ENCODE results near the gene MGAT4B.

The MGAT4B gene

GRCh38 chr5:179820483-179821297 is 14.0 kb upstream of the MGAT4B start, which contains the start of gene SQSTM1:
TSS of gene SQSTM1 (plus strand) at chr5:179820905. CDS start at chr5:179820937, 32 bp downstream.
- ChIA-PET POLR2A (interaction anchor here (0.6 to 9.1 kb wide), 8 partner anchors 10 to 88 kb away, joined by 3 to 131 read pairs (median 5); partner anchors contain the start of genes LTC4S, MAML1 and MGAT4B), CTCF (interaction anchor here (1.2 to 4.5 kb wide), 5 partner anchors 10 to 57 kb away, joined by 5 to 32 read pairs (median 6); partner anchors contain the start of gene LTC4S)
- under 1% methylated on average over 64 of the region's 81 CpGs for WGBS (ENCODE audit: insufficient coverage)
- H3K36me3 ChIP-seq (ENCODE audit: control insufficient read depth in 4 of 4, insufficient read depth in 4 of 4, low read length in 3 of 4) = peaks cover 9 to 35% (median 32%) of the 10 kb centered on the region in 4 experiments
- peak; percentile 67 to 86 (median 85) for DNase-seq
- peak within 1 kb of the TSS; percentile 92 to 95 for H3K27ac ChIP-seq (ENCODE audit: insufficient read depth in 1 of 2, low read depth in 1 of 2, low read length in 2 of 2, poor library complexity in 1 of 2, severe bottlenecking in 2 of 2)
- H3K4me3 ChIP-seq (ENCODE audit: control insufficient read depth in 1 of 7, extremely low read depth in 1 of 7, insufficient read depth in 4 of 7, low read depth in 2 of 7, low read length in 6 of 7) = peak within 1 kb of the TSS; percentile 82 to 96 (median 89)
- H3K9me3 ChIP-seq (ENCODE audit: control extremely low read depth in 1 of 5, control insufficient read depth in 4 of 5, insufficient read depth in 2 of 5, low read depth in 1 of 5, low read length in 4 of 5) = peaks cover 0 to 2% (median 0%) of the 10 kb centered on the region in 5 experiments
- no peaks in the 10 kb centered on the region for H3K27me3 ChIP-seq (replicated peaks in 2 of 5; ENCODE audit: control insufficient read depth in 4 of 5, insufficient read depth in 5 of 5, low read length in 4 of 5)
- peaks cover 0 to 58% (median 49%) of the 10 kb centered on the region in 4 experiments for H3K4me1 ChIP-seq (ENCODE audit: control extremely low read depth in 1 of 4, control insufficient read depth in 4 of 4, insufficient read depth in 4 of 4, low read length in 3 of 4)

GRCh38 chr5:179820127-179820482 is 13.4 kb upstream of the MGAT4B start:
- Histone ChIP-seq H3K27me3 (replicated peaks in 2 of 5; ENCODE audit: control insufficient read depth in 4 of 5, insufficient read depth in 5 of 5, low read length in 4 of 5) (no peaks in the 10 kb centered on the region), H3K36me3 (ENCODE audit: control insufficient read depth in 4 of 4, insufficient read depth in 4 of 4, low read length in 3 of 4) (peaks cover 5 to 33% (median 26%) of the 10 kb centered on the region in 4 experiments), H3K27ac (ENCODE audit: insufficient read depth in 1 of 2, low read depth in 1 of 2, low read length in 2 of 2, poor library complexity in 1 of 2, severe bottlenecking in 2 of 2) (peak overlapping the region; percentile 92 to 95), H3K4me1 (ENCODE audit: control extremely low read depth in 1 of 4, control insufficient read depth in 4 of 4, insufficient read depth in 4 of 4, low read length in 3 of 4) (peaks cover 0 to 58% (median 49%) of the 10 kb centered on the region in 4 experiments), H3K9me3 (ENCODE audit: control extremely low read depth in 1 of 5, control insufficient read depth in 4 of 5, insufficient read depth in 2 of 5, low read depth in 1 of 5, low read length in 4 of 5) (peaks cover 0 to 2% (median 0%) of the 10 kb centered on the region in 5 experiments), H3K4me3 (ENCODE audit: control insufficient read depth in 1 of 7, extremely low read depth in 1 of 7, insufficient read depth in 4 of 7, low read depth in 2 of 7, low read length in 6 of 7) (peak overlapping the region in 6 of 7 experiments; percentile 23 to 96 (median 88))
- ChIA-PET POLR2A (interaction anchor here (0.6 to 9.1 kb wide), 5 partner anchors 9 to 74 kb away, joined by 3 to 131 read pairs (median 6); partner anchors contain the start of genes LTC4S and MGAT4B), CTCF (interaction anchor here (1.2 to 4.5 kb wide), 7 partner anchors 9 to 56 kb away, joined by 3 to 32 read pairs (median 6); partner anchors contain the start of gene LTC4S)
- 54% methylated on average over 12 of the region's 12 CpGs for WGBS (ENCODE audit: insufficient coverage)
- DNase-seq = no peak

GRCh38 chr5:179819296-179820126 is 12.8 kb upstream of the MGAT4B start:
- Histone ChIP-seq H3K4me3 (ENCODE audit: control insufficient read depth in 1 of 7, extremely low read depth in 1 of 7, insufficient read depth in 4 of 7, low read depth in 2 of 7, low read length in 6 of 7) (peak overlapping the region in 4 of 7 experiments; percentile 11 to 96 (median 92)), H3K27me3 (replicated peaks in 2 of 5; ENCODE audit: control insufficient read depth in 4 of 5, insufficient read depth in 5 of 5, low read length in 4 of 5) (no peaks in the 10 kb centered on the region), H3K36me3 (ENCODE audit: control insufficient read depth in 4 of 4, insufficient read depth in 4 of 4, low read length in 3 of 4) (peaks cover 0 to 29% (median 21%) of the 10 kb centered on the region in 4 experiments), H3K9me3 (ENCODE audit: control extremely low read depth in 1 of 5, control insufficient read depth in 4 of 5, insufficient read depth in 2 of 5, low read depth in 1 of 5, low read length in 4 of 5) (peaks cover 0 to 2% (median 0%) of the 10 kb centered on the region in 5 experiments), H3K27ac (ENCODE audit: insufficient read depth in 1 of 2, low read depth in 1 of 2, low read length in 2 of 2, poor library complexity in 1 of 2, severe bottlenecking in 2 of 2) (peak overlapping the region; percentile 92 to 95), H3K4me1 (ENCODE audit: control extremely low read depth in 1 of 4, control insufficient read depth in 4 of 4, insufficient read depth in 4 of 4, low read length in 3 of 4) (peaks cover 0 to 58% (median 49%) of the 10 kb centered on the region in 4 experiments)
- CTCF ChIA-PET = interaction anchor here (1.0 to 4.5 kb wide), 7 partner anchors 8 to 25 kb away, joined by 3 to 32 read pairs (median 5); partner anchors contain the start of gene LTC4S
- DNase-seq = peak in 2 of 3 donors; percentile 79 to 85
- WGBS (ENCODE audit: insufficient coverage) = 23% methylated on average over 15 of the region's 26 CpGs
- POLR2A ChIA-PET = interaction anchor here (0.6 to 9.1 kb wide), 5 partner anchors 8 to 74 kb away, joined by 3 to 131 read pairs (median 6); partner anchors contain the start of genes LTC4S and MGAT4B

DNA sequence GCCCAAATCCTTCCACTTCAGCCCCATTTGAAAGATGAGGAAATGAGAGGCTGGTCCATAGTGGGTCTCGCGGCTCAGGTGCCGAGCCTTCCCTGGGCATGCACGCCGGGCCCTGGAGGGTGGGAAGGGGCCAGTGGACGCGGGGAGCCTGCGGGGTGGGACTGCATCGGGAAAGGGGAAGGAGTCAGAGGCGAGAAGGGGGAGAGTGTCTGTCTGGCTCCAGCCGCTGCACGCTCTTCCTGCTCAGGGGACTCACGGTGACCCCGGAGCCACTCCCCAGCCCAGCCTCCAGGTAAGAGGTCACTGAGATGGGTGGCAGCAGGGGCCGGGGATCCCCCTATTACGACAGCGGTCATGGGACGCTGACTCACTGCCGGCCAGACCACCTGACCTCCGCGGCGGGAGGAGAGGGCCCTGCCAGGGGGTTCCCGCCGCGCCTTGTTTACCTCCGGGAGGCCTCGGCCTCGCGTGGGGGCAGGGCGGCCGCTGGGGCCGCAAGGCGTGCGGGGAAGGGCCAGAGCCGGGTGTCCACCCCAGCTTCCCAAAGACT is 12.2 kb upstream of the MGAT4B start:
- DNase-seq = peak; percentile 93 to 98 (median 98)
- H3K36me3 ChIP-seq (ENCODE audit: control insufficient read depth in 4 of 4, insufficient read depth in 4 of 4, low read length in 3 of 4) = peaks cover 0 to 29% (median 14%) of the 10 kb centered on the region in 4 experiments
- no peaks in the 10 kb centered on the region for H3K27me3 ChIP-seq (replicated peaks in 2 of 5; ENCODE audit: control insufficient read depth in 4 of 5, insufficient read depth in 5 of 5, low read length in 4 of 5)
- 0% methylated on average over 30 of the region's 35 CpGs for WGBS (ENCODE audit: insufficient coverage)
- peaks cover 0 to 2% (median 0%) of the 10 kb centered on the region in 5 experiments for H3K9me3 ChIP-seq (ENCODE audit: control extremely low read depth in 1 of 5, control insufficient read depth in 4 of 5, insufficient read depth in 2 of 5, low read depth in 1 of 5, low read length in 4 of 5)
- peak overlapping the region in 5 of 7 experiments; percentile 23 to 96 (median 45) for H3K4me3 ChIP-seq (ENCODE audit: control insufficient read depth in 1 of 7, extremely low read depth in 1 of 7, insufficient read depth in 4 of 7, low read depth in 2 of 7, low read length in 6 of 7)
- peak overlapping the region; percentile 92 to 95 for H3K27ac ChIP-seq (ENCODE audit: insufficient read depth in 1 of 2, low read depth in 1 of 2, low read length in 2 of 2, poor library complexity in 1 of 2, severe bottlenecking in 2 of 2)
- CTCF ChIA-PET = interaction anchor here (1.0 to 4.5 kb wide), 6 partner anchors 8 to 22 kb away, joined by 3 to 32 read pairs (median 4); no protein-coding TSS in a partner anchor
- peaks cover 0 to 58% (median 49%) of the 10 kb centered on the region in 4 experiments for H3K4me1 ChIP-seq (ENCODE audit: control extremely low read depth in 1 of 4, control insufficient read depth in 4 of 4, insufficient read depth in 4 of 4, low read length in 3 of 4)
- POLR2A ChIA-PET = interaction anchor here (0.7 to 9.1 kb wide), 3 partner anchors 9 to 25 kb away, joined by 3 to 131 read pairs (median 16); partner anchors contain the start of genes LTC4S and MGAT4B

DNA sequence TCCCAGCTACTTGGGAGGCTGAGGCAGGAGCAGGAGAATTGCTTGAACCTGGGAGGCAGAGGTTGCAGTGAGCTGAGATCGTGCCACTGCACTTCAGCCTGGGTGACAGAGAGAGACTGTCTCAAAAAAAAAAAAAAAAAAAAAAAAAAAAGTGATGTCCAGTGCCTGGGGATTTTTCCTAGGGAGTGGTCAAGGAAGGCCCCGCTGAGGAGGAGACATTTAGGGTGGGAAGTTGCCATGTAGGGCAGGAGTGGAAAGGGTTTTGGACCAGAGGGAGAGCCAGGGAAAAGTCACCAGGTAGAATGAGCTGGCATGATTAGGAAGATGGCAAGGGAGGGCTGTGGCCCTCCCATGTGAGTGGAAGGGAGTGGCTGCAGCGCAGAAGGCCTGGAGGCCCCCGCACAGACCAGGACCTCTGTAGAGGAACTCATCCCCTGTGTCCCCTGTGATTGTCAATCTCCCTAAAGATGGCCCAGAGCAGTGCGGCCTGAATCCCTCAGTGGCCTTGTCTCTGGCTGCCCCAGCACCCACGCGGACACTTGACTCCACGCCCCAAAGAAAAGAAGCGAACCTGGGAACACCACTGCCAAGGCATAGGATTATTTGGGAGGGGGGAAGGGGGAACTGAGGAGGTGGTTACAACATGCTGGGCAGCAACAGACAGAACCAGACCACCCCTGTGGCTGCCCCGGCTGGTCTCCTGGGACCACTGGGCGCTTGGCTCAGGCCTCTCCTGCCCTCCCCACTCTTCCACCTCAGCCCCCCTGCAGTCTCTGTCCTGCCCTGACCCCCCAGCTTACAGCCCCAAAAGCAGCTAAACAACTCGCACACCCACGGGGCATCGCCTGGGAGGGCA is 11.5 kb upstream of the MGAT4B start:
- no peaks in the 10 kb centered on the region for H3K27me3 ChIP-seq (replicated peaks in 2 of 5; ENCODE audit: control insufficient read depth in 4 of 5, insufficient read depth in 5 of 5, low read length in 4 of 5)
- ChIA-PET POLR2A (interaction anchor here (9.1 kb wide), 1 partner anchor 13 kb away, joined by 131 read pairs; the partner anchor contains the start of gene MGAT4B), CTCF (interaction anchor here (1.0 to 4.5 kb wide), 2 partner anchors 9 to 15 kb away, joined by 3 to 32 read pairs; no protein-coding TSS in a partner anchor)
- DNase-seq = peak in 1 of 3 donors; percentile 33
- H3K4me1 ChIP-seq (ENCODE audit: control extremely low read depth in 1 of 4, control insufficient read depth in 4 of 4, insufficient read depth in 4 of 4, low read length in 3 of 4) = peaks cover 0 to 56% (median 49%) of the 10 kb centered on the region in 4 experiments
- H3K27ac ChIP-seq (ENCODE audit: insufficient read depth in 1 of 2, low read depth in 1 of 2, low read length in 2 of 2, poor library complexity in 1 of 2, severe bottlenecking in 2 of 2) = peak overlapping the region; percentile 92 to 95
- H3K36me3 ChIP-seq (ENCODE audit: control insufficient read depth in 4 of 4, insufficient read depth in 4 of 4, low read length in 3 of 4) = peaks cover 0 to 29% (median 10%) of the 10 kb centered on the region in 4 experiments
- 96% methylated on average over 11 of the region's 14 CpGs for WGBS (ENCODE audit: insufficient coverage)
- H3K4me3 ChIP-seq (ENCODE audit: control insufficient read depth in 1 of 7, extremely low read depth in 1 of 7, insufficient read depth in 4 of 7, low read depth in 2 of 7, low read length in 6 of 7) = peak overlapping the region in 5 of 7 experiments; percentile 23 to 96 (median 45)
- H3K9me3 ChIP-seq (ENCODE audit: control extremely low read depth in 1 of 5, control insufficient read depth in 4 of 5, insufficient read depth in 2 of 5, low read depth in 1 of 5, low read length in 4 of 5) = peaks cover 0 to 2% (median 0%) of the 10 kb centered on the region in 5 experiments
